WERI-Rb-1 (cell line): ENCODE data around the gene RPL36.
"Not testable (repeated sequence)": the region's sequence is repeated elsewhere in the genome, so short reads cannot be mapped to it uniquely, and the experiment has no call there.

Experiments used
- DNase-seq: peaks from one replicate; pipeline ENCODE4 v3.0.0-alpha.2; 2020
- H3K27ac ChIP-seq: fragments of 250-450 bp; sonication (Bioruptor Pico); 2 replicates; pipeline ENCODE4 v1.5.1; 2020; ENCODE audit warnings: mild to moderate bottlenecking, moderate library complexity
- H3K27me3 ChIP-seq: fragments of 250-450 bp; sonication (Bioruptor Pico); 2 replicates; pipeline ENCODE4 v1.5.1; 2021; ENCODE audit warnings: mild to moderate bottlenecking, low read depth, moderate library complexity; ENCODE audit not compliant: insufficient read depth, severe bottlenecking
- H3K36me3 ChIP-seq: fragments of 250-450 bp; sonication (Bioruptor Pico); 2 replicates; pipeline ENCODE4 v1.5.1; 2020; ENCODE audit warnings: mild to moderate bottlenecking, moderate library complexity
- H3K4me3 ChIP-seq: 2 replicates; pipeline ENCODE4 v1.5.1; 2011; ENCODE audit warnings: low read depth, mild to moderate bottlenecking, control low read depth, low read length
- H3K9me3 ChIP-seq: fragments of 250-450 bp; sonication (Bioruptor Pico); 2 replicates; pipeline ENCODE4 v1.5.1; 2021; ENCODE audit warnings: mild to moderate bottlenecking, moderate library complexity; ENCODE audit not compliant: severe bottlenecking
- CTCF ChIP-seq: IDR thresholded peaks from 2 replicates; pipeline ENCODE4 v1.5.1; 2011; ENCODE audit warnings: low read depth, mild to moderate bottlenecking, control low read depth, inconsistent platforms, low read length

RPL36 gene

GRCh38 chr19:5697022-5697889 is 7.2 kb downstream of the RPL36 start:
- Histone ChIP-seq H3K27me3 (no peaks in the 10 kb centered on the region), H3K27ac (peak overlapping the region; percentile 22; the same call in 1 of the 2 replicates), H3K36me3 (peaks cover 80% of the 10 kb centered on the region), H3K4me3 (no peak overlapping the region), H3K9me3 (no peaks in the 10 kb centered on the region)
- TF ChIP-seq CTCF: no peak
- DNase-seq: no peak

- Histone ChIP-seq H3K27ac (no peak overlapping the region), H3K36me3 (peaks cover 72% of the 10 kb centered on the region), H3K9me3 (no peaks in the 10 kb centered on the region), H3K4me3 (no peak overlapping the region), H3K27me3 (no peaks in the 10 kb centered on the region)
- no peak for TF ChIP-seq CTCF
- no peak for DNase-seq
Measured at GRCh38 chr19:5697890-5698634, 8.0 kb downstream of the RPL36 start.

- no peak for DNase-seq
- Histone ChIP-seq H3K36me3 (peaks cover 72% of the 10 kb centered on the region), H3K4me3 (no peak overlapping the region), H3K9me3 (no peaks in the 10 kb centered on the region), H3K27ac (no peak overlapping the region), H3K27me3 (no peaks in the 10 kb centered on the region)
- TF ChIP-seq CTCF: no peak
Measured at GRCh38 chr19:5698635-5699422, 8.7 kb downstream of the RPL36 start.

- no peaks in the 10 kb centered on the region for H3K27me3 ChIP-seq
- no peaks in the 10 kb centered on the region for H3K9me3 ChIP-seq
- DNase-seq: no peak
- H3K27ac ChIP-seq: no peak overlapping the region
- peaks cover 72% of the 10 kb centered on the region for H3K36me3 ChIP-seq
- no peak for TF ChIP-seq CTCF
- no peak overlapping the region for H3K4me3 ChIP-seq
Measured at GRCh38 chr19:5700455-5701092, 10.5 kb downstream of the RPL36 start.

- not testable (repeated sequence) for H3K9me3 ChIP-seq, H3K27me3 ChIP-seq, DNase-seq, H3K4me3 ChIP-seq, H3K27ac ChIP-seq
- H3K36me3 ChIP-seq: peaks cover 72% of the 10 kb centered on the region
Measured at GRCh38 chr19:5702053-5702410, 11.9 kb downstream of the RPL36 start.
